OCI-LY3 (cell line): ENCODE measurements around the gene ETV6.
"Not testable (repeated sequence)": the region's sequence is repeated elsewhere in the genome, so short reads cannot be mapped to it uniquely, and the experiment has no call there.

ENCODE experiments used
- CTCF ChIP-seq: fragments of 200-600, 300-600 bp; sonication (generic); IDR thresholded peaks from 2 replicates; pipeline ENCODE4 v1.5.1; 2014; ENCODE audit warnings: antibody characterized with exemption, low read length, low read depth
- EZH2phosphoT487 ChIP-seq: fragments of 200-600 bp; shearing (Covaris generic); IDR thresholded peaks from 2 replicates; pipeline ENCODE4 v1.6.1; 2018; ENCODE audit warnings: antibody characterized with exemption, mixed run types, low read depth

GRCh38 chr12:11627709-11628108, 21.8 kb upstream of the ETV6 start:
- TF ChIP-seq CTCF, EZH2phosphoT487: not testable (repeated sequence)
